ENCODE measurements around the gene DELE1.
"Not testable (repeated sequence)": the region's sequence is repeated elsewhere in the genome, so short reads cannot be mapped to it uniquely, and the experiment has no call there.

DELE1 gene

DNA sequence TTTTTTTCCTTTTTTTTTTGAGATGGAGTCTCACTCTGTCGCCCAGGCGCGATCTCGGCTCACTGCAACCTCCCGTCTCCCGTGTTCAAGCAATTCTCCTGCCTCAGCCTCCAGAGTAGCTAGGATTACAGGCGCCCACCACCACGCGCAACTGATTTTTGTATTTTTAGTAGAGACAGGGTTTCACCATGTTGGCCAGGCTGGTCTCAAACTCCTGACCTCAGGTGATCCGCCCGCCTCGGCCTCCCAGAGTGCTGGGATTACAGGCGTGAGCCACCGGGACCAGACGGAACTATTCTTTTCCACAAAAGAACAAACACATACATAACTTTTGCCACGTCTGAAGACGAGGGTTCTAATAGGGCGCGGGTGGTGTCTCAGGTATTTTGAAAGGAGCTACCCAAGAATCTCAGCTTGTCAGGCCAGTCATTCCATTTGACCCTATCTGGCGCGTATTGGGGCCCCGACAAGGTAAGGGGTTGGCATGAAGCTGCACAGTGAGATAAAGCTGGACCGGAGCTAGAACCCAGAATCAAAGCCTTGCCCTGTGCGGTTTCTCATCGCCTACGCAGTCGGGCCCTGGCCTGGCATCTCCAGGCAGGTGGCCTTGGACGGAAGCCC lies 734 bp upstream of the DELE1 start:
- DNase-seq (ENCODE audit: low read depth in 3 of 3), result not testable (repeated sequence)

DNA sequence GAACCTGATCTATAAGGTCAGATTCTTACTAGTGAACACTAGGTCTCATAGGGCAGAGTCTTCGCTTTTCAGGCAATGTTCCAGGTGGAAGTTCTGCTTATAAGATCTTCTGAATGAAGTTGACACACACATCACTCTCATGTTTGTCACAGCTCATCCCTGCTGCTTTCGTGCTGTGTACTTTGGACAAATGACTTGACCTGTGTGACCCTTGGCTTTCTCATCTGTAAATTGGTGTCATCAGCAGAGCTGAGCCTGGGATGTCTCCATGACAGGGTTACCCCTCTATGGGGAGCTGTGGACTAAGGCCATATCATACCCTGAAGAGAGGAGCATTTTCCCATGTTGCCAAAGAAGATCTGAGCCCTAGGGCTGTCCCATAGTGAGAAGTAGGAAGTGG lies 2.8 kb downstream of the DELE1 start:
- DNase-seq (ENCODE audit: low read depth in 3 of 3), result no peak

DNA sequence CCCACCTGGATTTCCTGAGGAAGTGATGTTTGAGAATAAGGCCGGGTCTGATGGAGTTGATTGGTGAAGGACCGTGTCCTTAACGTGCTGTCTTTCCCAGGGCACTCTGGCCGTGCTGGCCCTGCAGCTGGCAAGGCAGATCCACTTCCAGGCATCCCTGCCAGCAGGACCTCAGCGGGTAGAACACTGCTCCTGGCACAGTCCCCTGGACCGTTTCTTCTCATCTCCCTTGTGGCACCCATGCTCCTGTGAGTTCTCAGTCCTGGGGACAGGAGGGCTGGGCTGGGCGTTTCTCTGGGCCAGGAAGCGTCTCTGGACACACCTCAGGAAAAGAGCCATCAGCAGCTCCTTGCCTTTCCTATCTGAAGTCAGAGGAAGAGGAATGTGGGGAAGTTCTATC lies 4.4 kb downstream of the DELE1 start:
- no peak for DNase-seq (ENCODE audit: low read depth in 3 of 3)

DNA sequence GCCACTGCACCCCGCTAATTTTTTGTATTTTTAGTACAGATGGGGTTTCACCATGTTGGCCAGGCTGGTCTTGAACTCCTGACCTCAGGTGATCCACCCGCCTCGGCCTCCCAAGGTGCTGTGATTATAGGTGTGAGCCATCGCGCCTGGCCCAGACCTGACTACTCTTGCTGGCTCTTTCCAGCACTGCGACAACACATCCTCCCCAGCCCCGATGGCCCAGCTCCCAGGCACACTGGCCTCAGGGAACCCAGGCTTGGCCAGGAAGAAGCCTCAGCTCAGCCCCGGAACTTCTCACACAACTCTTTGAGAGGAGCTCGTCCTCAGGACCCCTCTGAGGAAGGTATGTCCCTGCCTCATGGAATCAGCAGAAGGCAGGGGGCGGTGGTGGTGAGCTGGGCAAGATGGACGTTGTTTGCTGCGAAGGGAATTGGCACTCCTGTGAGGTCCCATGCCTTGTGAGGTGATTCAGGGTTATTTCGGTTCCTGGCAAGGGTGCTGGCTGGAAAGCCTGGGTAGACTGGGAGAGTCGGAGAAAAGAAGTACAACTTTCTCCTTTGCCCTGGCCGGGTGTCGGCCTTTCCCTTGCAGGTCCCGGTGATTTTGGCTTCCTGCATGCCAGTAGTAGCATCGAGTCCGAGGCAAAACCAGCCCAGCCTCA lies 5.9 kb downstream of the DELE1 start:
- DNase-seq (ENCODE audit: low read depth in 3 of 3), result no peak

DNA sequence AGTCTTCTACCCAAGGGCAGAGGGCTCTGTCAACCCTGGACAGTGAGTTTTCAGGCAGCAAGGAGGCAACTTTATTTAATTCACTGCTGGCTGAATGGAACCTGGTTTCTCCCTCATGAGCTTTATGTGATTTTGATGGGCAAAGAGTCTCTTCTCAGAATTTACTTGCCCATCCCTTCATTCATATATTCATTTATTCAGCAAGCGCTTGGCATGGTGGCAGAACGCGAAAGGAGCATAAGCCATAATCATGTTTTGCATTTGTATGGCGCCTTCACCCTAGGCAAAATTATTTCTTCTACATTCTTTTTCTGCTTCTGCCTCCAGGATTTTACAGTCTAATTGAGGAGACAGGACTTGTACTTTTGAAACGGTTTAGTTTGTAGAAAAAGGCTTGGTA lies 8.0 kb downstream of the DELE1 start:
- no peak for DNase-seq (ENCODE audit: low read depth in 3 of 3)

DNA sequence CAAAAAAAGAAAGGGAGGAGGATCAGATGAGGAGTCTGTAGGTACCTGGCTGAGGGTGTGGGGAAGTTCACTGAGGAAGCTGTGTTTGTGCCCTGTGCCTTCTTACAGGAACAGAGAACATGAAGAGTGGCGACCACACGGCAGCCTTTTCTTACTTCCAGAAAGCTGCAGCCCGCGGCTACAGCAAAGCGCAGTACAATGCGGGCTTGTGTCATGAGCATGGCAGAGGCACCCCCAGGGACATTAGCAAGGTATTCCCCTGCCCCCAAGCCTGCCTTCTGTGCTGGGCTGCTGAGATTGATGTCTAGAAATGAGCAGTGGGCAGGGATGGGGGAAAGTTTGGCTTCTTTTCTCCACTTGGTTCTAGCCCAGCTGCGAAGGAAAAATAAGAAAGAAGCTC lies 9.5 kb downstream of the DELE1 start:
- no peak for DNase-seq (ENCODE audit: low read depth in 3 of 3)

DNA sequence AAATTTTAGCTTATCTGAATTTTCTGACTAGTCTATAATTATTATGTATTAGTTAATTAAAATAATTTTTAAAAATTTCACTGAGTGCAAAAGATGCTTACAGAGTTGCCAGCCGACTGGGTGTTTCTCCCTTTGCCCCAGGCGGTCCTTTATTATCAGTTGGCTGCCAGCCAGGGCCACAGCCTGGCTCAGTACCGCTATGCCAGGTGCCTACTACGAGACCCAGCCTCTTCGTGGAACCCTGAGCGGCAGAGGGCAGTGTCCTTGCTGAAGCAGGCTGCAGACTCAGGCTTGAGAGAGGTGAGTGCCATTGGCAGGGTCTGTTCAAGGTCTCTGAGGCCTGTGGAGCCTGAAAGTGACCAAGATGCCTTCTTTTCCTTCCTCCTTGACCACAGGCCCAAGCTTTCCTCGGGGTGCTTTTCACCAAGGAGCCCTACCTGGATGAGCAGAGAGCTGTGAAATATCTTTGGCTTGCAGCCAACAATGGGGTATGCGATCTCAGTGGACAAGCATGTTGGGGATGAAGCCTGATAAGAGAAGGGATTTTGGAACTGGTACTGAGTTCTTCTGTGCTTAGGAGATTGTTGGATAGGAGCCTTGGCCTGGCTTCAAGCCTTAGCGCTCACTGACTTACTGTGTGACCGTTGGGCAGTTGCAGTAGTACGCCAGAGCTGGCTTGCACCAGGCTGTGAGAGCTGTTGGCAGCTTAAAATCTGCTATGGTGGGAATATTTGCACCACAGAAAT lies 10.6 kb downstream of the DELE1 start:
- no peak for DNase-seq (ENCODE audit: low read depth in 3 of 3)

DNA sequence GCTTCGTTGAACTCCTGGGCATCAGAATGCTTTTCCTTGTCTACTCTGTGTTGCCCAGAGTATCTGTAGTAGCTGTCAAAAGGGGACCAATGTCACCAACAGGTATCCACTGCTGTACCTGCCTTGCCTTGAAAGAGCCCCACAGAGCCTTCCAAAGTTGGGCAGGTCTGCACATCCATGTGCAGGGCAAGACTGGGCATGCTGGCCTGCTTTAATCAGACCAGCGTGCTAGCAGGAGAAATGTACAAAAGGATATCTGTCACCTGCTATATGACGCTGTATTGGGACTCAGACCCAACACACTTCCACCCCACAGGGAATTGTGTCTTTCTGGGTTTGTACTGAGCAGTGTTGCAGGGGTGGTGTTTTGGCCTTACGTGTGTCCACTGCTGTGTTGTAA lies 11.9 kb downstream of the DELE1 start:
- DNase-seq (ENCODE audit: low read depth in 3 of 3), result no peak

DNA sequence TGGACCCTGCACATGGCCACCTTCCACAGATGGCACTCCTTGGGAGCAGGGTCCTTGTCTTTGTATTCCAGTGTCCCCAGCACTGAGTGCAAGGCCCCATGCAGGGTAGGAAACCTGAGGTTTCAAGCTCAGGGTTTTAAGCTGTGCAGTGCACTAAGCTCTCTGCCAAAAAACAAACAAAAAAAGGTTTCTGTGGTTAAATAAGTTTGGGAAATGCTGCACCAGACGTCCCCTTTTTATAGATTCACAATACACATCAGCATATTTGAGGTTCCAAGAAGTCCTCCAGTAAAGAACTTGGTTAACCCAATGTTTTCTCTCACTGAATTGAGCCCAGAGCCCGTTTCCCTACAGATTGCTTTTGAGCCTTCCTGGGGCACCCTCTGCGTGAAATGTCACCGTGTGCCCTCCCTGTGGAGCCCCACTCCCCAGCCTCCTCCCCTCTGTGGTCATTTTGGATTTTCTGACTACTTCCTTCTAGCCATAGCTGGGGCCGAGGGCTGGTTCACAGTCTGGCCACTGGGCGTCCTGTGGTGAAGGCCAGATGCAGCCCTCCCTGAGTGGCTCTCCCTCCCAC lies 17.1 kb downstream of the DELE1 start:
- DNase-seq (ENCODE audit: low read depth in 3 of 3), result no peak

DNA sequence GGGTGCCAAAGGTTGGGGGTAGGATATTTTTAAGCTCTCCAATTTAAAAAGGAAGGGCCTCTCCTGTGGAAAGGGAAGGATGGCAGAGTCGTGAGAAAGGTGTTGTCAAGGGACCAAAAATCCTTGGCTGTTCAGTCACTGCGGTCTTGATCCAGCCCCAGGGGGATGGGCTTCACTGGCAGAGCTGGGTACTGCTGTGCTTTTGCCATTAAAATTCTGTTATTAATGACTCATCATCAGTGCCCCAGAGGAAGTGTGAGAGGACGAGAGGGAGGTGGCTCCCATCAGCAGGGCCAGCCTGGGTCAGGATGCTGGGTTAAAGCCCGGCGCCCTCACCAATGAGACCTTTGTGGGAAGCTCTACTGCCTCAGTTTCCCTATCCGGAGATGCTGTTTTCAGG lies 17.6 kb downstream of the DELE1 start:
- DNase-seq (ENCODE audit: low read depth in 3 of 3), result no peak

DNA sequence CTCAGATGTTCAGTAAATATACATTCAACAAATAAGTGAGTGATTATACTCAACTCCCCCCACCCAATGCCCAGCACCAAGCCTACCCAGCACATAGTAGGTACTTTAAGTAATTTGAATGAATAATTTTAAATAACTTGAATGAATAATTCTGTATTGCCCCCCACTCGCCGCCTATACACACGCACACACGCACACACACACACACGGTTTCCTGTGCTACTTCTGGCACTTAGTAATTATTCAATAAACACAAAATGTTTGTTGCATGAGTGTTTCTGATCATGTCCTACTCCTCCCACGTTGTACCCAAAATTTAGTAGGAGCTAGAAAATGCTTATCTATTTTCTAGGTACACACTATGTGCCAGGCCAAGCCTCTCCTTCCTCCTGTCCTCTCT lies 18.1 kb downstream of the DELE1 start:
- DNase-seq (ENCODE audit: low read depth in 3 of 3), result no peak

DNA sequence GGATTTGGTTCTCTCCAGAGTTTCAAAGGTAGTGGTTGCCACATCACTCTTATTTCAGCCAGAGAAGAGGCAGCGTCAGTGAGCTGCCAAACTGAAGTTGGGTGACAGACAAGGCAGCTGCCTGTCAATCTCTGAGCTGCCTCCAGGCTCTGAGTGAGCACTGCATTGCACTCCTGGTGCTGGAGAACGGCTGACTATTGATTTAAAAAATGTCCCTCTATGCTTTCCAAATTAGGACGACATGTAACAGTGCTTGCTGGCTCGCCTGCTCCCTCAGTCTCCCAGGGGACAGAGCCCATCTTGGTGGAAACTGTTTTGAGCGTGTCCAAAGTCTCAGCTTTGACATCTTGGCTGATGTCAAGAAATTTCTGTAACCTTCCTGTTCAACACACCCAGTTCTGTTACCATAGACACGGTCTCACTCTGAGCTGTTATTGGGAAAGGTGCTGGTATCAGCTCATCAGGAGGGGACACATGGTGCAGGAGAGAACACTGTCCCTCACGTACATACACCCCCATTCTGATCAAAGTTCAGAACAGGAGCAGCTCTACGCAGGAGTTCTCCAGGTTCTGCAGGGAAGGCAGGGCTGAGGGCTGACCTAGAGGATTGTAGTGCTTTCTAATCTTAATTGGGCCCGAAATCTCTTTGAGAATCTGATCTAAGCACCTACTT lies 18.6 kb downstream of the DELE1 start:
- DNase-seq (ENCODE audit: low read depth in 3 of 3), result no peak

DNA sequence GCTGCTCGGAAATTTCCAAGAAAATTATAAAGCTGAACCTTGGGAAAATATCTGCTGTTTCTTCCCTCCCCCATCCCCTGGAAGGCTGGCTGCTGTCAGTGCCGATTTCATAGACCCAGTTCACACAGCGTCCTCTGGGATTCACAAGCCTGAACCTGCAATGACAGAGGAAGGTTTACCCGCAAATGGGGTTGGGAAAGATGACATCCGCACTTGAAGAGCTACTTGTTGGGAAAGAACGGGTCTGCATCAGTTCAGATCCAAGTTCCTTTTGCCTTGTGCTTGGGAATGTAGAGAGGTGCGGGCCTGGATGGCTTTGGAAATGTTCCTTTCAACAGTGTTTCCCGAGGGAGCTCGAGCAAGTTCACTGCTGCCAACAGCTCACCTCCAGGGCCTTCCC lies 20.4 kb downstream of the DELE1 start:
- DNase-seq (ENCODE audit: low read depth in 3 of 3), result no peak

DNA sequence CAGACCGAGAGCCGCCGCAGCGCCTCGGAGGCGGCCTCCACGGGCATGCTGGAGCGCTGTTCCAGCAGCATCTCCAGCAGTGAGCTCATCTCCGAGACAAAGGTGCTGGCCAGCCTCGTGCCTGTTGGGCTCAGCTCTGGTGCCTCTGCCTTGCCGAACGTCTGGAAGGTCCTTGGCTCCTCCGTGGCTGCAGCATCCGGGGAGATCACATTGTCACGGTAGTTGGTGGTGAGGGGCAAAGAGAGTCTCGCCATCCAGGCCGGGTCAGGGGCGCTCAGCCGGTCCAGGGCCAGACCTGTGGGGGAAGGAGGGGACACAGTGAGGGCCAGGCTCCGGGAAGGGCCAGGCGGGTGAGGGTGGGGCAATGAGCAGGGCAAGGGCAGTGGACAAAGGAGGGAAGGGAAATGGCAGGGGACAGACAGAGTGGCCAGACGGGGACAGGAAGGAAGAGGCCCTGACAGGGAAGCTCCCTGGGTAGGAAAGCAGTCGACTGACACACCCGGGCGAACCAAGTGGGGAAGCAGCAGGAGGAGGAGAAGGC lies 21.9 kb downstream of the DELE1 start:
- no peak for DNase-seq (ENCODE audit: low read depth in 3 of 3)

DNA sequence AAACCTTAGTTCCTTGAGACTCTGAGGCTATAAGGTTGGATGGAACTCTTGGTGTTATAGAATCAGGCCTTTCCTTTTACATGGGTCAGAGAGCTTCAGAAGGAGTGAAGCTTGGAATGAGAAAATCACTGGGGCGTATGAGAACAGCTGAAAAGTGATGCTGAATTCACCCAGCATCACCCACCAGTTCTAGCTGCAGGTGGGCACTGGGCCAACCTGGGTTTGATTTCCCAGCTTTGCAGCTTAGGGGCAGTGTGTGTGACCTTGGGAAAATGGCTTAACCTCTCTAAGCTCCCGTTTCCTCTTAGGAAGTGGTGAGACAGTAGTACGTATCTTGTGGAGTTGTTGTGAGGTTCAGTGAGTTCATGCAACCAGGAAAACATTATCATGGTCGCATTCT lies 23.6 kb downstream of the DELE1 start:
- DNase-seq (ENCODE audit: low read depth in 3 of 3), result no peak

DNA sequence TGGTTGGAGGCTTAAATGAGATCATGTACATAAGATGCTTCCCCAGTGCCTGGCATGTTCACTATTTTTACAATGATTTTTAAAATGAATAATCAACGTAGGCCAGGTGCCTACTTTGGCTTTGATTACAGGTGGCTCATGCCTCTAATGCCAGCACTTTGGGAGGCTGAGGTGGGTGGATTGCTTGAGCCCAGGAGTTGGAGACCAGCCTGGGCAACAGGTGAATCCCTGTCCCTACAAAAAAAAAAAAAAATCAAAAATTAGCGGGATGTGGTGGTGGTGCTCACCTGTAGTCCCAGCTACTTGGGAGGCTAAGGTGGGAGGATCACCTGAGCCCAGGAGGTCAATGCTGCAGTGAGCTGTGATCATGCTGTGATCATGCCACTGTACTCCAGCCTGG lies 25.1 kb downstream of the DELE1 start:
- no peak for DNase-seq (ENCODE audit: low read depth in 3 of 3)

DNA sequence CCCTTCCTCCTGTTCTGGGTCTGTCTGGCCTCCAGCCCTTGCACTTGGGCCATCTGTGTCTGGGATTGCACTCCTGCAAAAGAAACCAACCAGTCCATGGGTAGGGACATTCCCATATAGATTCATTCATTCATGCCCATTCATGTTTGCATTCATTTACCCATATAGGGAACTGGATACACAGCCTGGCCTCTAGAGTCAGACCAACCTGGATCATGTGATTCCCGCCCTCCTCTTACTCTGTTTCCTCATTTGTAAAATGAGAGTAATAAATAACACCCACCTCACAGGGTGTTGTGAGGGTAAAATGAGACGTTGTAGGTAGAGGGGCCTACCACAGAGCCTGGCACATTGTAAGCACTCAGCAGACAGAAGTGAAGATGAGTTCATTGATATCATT lies 25.8 kb downstream of the DELE1 start:
- no peak for DNase-seq (ENCODE audit: low read depth in 3 of 3)

DNA sequence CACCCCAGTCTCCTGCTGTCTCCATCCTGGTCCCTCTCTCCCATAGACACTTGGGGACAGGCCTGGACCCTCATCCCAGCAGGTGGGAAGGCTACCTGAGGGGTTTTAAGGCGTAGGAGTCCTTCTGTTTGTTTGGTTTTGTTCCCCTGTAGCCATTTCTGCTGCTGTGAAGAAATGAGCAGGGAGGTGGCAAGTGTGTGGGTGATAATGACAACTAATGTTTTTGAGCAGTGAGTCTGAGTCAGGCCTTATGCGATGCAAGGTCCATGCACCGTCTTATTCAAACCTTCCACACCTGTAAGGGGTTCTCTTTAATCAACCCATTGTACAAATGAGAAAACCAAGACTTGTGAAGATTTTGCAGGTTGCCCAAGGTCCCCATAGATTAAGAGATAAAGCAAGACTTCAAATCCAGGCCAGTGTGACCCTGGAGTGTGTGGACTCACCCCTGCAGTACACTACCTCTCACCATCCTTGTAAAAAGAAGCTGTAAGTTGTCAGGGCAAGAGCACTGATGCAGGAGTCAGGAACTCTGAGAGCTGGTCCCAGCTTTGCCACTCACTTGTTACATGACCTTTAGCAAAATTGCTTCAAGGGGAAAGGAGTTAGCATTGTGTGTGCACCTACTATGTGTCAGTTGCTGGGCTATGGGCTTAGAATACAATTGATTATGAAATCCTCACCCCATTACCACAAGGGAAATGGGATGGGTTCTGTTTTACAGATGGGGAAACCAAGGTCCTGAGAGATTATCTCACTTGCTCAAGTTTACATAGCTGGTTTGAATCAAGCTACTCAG lies 26.7 kb downstream of the DELE1 start:
- DNase-seq (ENCODE audit: low read depth in 3 of 3), result no peak

DNA sequence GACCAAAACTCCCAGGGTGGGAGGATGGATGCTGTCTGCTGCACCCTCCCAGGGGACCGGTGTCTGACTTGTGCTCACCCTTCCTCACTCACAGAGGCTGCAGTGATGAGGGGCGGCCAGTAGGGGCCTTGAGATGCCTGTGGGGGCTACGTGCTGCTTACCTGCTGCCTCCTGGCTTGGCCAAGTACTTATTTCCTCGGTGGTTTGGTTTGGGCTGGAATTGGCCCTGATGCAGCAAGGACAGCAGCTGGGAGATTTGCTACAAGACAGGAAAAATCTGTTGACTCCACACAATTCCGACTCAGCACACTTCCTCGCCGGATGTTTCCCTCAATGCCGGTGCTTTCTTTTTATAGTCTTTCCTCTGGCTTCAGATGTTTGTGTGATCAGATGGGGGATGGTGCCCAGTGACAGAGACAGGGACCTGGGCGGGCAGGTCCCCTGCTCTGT lies 27.7 kb downstream of the DELE1 start:
- DNase-seq (ENCODE audit: low read depth in 3 of 3), result peak in 1 of 3 experiments; percentile 26

DNA sequence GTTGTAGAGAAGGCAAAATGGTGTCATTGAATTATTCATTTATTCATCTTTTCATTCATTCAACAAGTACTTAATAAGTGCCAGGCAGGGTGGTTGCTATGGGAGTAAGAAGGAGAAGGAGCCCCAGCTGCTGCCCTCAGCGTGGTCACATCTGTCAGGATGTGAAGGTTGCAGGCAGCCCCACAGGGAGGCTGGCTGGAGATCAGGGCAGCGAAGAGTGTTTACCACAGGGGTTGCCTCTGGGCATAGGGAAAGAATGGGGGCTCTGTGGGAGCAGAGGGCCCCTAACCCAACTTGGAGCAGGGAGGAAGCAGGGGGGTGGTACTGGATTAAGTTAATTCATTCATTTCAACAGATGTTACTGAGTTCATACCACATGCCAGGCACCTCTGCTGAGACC lies 28.3 kb downstream of the DELE1 start:
- no peak for DNase-seq (ENCODE audit: low read depth in 3 of 3)

DNA sequence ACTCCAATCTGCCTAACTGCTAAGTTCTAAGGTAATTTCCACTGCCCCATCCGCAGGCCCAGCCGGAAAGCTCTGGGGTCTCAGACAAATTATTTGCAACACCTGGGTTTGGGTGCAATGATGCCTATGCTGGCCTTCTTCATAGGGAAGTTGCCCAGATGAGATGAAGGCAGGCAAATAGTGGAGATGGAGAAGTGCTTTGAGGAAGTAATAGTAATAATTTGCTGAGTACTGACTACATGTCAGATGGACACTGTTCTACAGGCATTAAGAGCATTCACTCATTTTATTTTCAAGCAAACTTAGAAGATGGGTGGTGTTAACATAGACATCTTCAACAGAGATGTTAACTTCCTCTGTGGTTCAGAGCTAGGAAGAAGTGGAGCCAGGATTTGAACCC lies 30.5 kb downstream of the DELE1 start:
- no peak for DNase-seq (ENCODE audit: low read depth in 3 of 3)

Data from stimulated activated CD4-positive, alpha-beta T cell treated with anti-CD3 and anti-CD28 coated beads, TNF-alpha, amount 100 ng/mL, for 24 hours (primary cell).